IPS DF 19.7 (cell line): ENCODE results near the gene COX6A1.
"Not testable (repeated sequence)": the region's sequence is repeated elsewhere in the genome, so short reads cannot be mapped to it uniquely, and the experiment has no call there.

Experiments used
- DNase-seq: peaks from one replicate; pipeline ENCODE4 v3.0.0-alpha.2; 2013; ENCODE audit warnings: low read depth, low spot score

Gene COX6A1

DNA sequence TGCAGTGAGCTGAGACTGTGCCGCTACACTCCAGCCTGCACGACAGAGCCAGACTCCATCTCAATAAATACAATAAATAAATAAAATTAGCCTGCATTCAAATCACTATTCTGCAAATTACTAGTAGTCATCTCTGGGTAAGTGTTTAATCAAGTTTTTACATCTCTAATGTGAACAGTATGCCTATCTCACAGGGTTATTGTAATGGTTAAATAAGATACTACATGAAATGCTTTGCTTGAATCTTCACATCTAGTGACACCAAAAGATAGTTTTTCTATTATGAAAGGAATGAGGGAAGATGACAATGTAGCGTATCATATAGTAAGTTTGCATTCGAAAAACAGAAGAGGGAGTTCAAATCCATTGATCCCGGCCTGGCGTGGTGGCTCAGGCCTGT lies 29.5 kb downstream of the COX6A1 start:
- DNase-seq, result no peak

DNA sequence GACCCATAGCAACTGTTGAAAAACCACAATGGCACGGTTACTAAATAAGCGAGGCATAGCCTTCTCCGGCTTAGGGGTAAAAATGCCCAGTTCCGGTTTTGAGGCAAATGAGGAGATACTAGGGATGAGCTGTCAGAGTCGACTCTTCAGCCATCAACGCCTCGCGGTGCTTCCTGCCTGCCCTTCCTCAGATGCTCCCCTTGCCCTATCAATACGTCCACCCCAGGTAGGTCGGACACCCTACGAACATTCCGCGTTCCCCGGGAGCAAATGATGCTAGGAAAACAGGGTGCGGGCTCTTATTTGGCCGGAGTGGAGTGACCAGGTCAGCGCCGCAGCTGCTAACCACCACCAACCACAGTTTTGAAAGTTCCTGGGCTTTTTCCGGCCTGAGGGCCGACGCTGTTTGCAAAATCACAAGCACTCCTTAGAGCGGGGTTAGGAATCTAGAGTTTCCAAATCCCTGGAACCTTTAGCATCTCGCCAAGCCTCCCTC lies 30.5 kb downstream of the COX6A1 start:
- no peak for DNase-seq

DNA sequence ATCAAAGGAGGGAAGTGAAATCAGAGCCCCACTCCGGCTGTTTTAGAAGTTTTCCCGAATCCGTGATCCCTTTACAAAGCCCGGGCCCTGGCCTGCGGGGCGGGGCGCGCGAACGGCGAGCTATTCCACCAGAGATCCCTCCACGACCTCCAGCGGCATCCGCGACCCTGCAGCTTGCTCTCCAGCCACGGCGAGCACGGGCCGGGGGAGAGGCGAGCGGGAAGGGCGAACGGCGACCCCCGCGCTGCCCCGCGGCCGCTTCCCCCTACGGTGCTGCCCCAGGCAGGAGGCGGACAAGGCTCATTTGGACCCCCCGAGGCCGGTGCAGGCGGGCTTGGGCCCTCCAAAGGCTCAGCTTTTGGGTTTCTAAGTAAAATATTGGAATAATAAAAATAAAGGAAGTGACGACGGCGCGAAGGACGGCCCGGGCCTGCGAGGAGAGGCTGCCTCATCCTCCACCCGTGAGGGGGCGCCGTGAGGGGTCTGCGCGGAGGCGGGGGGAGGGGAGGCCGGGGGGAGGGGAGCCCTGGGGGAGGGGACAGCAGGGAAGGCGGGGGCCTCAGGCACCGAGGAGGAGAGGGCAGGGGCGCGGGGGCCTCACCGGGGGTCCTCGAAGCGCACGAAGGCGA lies 31.0 kb downstream of the COX6A1 start:
- no peak for DNase-seq

DNA sequence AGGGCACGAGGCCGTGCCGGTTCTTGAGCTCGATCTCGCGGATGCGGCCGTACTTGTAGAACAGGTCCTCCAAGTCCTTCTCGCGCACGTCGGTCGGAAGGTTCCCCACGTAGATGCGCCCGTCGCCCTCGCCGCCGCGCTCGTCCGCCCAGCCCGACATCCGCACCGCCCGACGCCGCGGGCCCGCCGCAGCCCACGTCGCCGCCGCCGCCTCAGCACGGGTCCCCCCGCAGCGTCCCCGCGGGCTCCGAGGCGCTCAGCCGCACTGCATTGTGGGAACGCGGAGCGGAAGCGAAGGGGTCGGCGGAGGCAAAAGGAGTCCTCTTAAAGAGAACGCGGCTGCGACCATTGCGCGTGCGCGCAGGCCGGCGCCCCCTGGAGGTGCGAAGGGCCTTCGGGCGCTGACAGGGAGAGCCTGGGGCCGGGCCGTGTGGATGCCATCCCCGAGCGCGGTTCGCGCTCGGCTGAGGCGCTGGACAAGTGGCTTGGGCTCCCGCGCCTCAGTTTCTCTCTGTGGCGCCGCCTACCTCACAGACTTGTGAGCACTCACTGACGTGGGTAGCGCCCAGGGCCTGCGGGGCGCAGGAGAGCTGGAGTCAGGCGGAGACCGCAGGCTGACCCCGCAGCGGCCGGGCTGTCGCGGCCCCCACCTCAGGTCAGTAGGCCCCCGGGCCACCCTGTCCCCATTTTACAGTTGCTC lies 31.7 kb downstream of the COX6A1 start, which contains the start of gene SRSF9:
SRSF9 (minus strand) TSS at position 299 of the 700 bp plus-strand sequence; CDS start at position 160, 139 bp downstream.
- DNase-seq, result peak; percentile 87

DNA sequence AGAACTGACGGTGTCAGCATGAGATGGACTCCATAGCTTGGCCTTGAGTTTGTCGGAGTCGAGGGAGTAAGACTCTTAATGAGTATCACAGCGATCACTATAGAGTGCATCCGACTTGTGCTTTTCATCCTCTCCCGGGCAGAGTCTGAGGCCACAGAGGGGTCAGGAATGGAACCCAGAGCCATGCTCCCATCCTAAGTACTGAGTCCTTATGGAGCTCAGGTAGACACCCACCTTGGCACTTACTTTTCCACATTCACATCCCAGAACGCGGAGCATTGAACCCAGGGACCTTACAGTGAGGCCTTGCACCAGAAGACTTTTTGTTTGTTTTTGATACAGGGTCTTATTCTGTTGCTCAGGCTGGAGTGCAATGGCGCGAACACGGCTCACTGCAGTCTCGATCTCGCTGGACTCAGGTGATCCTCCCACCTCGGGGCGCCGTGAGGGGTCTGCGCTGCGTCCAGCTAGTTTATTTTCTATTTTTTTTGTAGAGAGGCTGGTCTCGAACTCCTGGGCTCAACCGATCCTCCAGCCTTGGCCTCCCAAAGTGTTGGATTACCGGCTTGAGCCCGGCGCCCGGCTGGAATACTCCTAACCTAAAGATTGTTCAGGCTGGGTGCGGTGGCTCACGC lies 32.4 kb downstream of the COX6A1 start:
- DNase-seq, result no peak

DNA sequence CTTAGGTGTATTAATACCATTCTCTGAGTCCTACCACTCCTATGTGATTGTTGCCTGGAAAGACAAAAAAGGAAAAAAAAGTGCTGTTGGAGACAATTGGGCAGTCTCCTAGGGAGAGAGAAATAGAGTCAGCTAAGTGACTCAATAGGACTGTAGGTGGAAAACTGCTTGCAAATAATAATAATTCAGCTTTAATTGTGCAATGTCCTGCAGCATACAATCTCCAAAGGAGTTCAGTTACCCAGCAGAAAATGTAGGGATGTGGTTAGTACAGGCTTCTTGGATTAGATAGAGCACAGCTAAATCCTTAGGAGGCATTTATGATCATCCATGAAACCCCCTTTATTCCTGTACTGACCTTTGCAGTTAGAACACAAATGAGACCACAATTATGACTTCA lies 34.6 kb downstream of the COX6A1 start:
- DNase-seq, result no peak

DNA sequence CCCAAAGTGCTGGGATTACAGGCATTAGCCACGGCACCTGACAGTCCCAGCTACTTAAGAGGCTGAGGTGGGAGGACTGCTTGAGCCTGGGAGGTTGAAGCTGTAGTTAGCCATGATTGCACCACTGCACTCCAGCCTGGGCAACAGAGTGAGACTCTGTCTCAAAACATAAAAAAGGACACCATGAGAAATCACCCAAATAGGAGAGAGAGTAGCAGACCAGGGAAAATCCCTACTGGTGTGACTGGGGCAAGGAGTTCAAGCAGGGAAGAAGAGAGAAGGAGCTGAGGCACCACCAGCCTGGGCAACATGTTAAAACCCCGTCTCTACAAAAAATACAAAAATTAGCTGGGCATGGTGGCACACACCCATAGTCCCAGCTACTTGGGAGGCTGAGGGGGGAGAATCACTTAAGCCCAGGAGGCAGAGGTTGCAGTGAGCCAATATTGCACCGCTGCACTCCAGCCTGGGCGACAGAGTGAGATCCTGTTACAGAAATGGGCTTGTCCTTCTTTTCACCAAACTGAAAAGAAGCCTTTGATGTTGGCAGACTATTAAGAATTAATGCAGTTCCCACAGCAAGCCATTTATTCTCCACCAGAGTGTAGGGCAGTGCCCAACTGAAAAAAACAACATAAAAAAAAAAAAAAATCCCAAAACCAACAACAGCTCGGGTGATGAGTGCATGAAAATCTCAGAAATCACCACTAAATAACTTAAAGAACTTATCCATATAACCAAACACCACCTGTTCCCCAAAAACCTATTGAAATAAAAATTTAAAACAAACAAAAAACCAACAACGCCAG lies 36.1 kb downstream of the COX6A1 start:
- DNase-seq, result no peak

DNA sequence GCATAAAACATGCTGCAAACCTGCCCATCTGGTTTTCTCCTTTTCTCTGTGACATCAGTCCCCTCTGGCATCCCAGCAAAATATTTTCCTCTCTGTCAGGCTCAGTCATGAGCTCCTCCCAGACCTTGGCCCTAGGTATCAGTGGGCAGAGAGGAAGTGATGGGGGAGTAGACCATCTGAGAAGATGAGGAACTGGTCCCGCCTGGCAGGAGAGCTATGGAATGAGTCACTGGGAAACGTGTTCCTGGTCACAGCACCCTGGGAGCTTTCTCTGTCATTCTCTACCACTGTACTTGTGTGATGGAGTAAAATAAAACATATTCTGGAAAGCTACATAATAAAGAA lies 36.7 kb downstream of the COX6A1 start:
- DNase-seq, result no peak

DNA sequence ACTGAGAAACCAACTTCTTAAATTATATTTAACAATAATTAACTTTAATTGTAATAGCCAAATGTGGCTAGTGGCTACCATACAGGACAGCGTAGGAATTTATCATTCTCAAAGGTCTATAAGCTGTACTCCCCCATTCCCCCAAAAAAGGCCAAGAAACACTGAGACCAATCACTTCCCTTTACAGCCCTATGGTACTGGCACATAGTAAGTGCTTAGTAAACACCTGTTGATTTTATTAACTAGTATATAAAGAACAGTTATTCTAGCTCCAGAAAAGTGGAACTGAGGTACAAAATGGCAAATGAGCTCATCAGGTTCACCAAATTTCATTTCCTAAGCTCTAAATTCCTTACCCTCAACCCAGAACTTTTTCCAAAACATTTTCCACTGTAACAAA lies 37.7 kb downstream of the COX6A1 start:
- no peak for DNase-seq

DNA sequence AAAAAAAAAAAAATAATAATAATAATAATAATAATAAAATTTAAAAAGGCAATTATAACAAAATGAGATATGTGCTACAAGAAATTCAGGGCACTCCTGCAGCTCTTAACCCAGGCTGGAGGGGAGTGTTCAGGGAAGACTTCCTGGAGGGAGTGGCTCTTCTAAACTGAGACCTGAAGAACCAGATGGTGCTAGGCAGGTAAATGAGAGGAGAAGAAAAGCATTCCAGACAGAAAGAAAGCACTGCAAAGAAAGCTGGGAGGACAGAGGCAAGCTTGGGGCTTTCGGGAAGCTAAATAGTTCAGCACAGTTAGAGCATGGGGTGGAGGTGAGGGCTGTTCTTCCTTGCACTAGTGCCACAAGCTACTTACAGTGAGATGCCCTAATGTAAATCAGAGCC lies 41.5 kb downstream of the COX6A1 start:
- DNase-seq, result no peak

DNA sequence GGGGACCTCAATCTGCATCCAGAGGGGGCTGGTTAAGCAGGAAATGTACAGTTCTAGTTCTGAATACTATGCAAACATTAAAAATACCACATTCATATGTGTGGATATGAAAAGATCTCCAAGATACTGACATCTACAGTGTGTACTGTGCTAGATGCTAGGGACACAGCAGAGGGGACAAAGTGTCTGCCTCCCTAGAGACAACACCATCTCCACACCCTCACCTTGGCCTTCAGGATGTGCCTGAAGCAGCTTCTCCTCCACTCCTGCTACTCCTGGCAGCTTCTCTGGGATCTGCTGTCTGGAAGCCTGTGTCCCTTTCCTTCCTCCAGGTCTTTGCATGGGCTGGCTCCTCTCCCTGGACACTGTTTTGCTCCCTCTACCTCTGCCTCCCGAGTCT lies 42.3 kb downstream of the COX6A1 start:
- no peak for DNase-seq

DNA sequence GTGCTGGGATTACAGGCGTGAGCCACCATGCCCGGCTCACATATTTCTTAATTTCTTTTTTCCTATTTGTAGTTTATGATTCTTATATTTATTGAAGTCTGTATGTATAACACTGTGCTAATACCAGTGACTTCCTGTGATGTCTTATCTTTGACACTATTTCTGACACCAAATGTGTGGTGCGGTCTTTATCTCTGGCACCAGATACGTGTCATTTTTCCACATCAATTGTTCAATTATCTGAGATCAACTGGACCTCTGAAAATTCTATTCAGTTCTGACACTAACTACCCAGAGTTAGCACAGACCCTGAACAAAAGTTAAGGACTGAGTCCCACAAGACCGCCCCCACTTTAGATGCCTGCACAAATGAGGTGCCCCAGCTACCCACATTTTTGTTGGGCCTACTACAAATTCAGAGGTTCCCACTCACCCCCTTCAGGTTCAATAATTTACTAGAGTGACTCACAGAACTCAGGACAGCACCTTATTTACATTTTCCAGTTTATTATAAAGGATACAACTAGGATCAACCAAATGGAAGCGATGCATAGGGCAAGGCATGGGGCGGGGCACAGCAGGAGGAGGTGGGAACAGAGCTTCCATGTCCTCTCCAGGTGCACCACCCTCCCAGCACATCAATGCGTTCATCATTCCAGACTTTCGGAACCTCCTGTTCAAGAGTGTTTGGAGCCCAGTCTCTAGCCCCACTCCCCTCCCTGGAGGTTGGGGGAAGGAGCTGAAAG lies 43.3 kb downstream of the COX6A1 start:
- no peak for DNase-seq

DNA sequence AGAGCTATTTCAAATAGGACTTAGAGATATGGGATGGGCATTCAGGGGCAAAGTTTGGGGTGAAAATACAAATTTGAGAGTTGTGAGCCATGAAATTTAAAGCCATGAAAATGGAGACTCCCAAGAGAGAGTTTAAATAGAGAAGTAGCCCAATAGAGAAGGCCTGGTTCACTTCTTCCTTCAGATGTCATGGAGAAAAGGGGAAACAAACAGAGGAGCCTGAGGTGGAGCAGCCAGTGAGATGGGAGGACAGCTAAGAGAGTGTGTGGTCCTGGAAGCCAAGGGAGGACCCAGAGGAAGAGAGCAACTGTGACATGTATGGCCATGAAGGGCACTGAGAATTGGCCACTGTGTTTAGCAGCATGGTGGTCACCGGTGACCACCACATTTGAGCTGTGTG lies 45.7 kb downstream of the COX6A1 start:
- DNase-seq, result no peak

DNA sequence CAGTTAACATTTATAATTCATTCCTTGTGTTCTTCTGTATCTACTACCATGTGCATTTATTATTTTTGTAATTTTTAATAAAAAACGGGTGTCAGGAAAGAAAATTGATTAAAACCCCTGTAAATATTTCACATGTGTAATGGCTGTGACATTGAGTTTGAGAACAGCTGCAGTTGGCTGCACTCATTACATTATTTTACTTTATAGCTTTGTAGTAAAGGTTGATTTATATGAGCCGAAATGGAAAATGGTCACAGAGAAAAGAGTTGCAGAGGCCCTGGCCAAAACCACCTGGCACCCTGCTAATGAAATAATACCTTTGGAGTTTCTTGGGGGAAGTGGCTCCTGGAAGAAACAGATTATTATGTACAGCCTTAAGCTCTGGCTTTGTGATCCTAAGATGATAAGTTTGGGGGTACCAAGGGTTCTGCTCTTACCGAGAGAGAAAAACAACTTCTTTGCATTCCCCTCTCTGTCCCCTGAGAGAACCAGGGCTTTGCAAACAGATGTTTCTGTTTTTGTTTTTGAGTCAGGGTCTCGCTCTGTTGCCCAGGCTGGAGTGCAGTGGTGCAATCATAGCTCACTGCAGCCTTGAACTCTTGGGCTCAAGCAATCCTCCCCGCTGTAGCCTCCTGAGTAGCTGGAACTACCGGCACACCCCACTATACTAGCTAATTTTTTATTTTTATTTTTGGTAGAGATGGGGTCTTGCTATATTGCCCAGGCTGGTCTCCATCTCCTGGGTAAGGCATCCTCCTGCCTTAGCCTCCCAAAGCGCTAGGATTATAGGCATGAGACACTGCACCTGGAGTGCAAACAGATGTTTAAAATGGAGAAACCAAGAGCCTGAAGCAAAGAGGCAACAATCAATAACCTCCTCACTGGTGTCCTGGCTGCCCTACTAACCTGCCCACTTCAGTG lies 48.3 kb downstream of the COX6A1 start:
- DNase-seq, result no peak

DNA sequence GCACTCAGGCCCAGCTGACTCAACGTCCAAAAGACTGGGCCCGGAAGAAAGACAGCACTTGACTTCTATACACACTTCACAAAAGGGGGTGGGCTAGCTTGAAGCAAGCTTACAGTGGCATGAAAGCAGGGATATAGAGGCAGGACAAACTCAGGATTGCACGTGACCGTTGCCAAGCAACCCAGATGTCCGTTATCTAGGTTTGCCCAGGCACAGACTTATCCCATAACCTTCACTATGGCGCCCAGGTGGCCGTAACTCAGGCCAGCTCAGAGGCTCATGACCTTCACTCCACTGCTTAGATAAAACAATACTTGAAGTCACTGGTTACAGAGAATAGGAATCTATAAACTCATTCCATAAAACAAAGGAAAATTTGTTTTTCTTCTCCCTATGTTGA lies 49.6 kb downstream of the COX6A1 start:
- not testable (repeated sequence) for DNase-seq

DNA sequence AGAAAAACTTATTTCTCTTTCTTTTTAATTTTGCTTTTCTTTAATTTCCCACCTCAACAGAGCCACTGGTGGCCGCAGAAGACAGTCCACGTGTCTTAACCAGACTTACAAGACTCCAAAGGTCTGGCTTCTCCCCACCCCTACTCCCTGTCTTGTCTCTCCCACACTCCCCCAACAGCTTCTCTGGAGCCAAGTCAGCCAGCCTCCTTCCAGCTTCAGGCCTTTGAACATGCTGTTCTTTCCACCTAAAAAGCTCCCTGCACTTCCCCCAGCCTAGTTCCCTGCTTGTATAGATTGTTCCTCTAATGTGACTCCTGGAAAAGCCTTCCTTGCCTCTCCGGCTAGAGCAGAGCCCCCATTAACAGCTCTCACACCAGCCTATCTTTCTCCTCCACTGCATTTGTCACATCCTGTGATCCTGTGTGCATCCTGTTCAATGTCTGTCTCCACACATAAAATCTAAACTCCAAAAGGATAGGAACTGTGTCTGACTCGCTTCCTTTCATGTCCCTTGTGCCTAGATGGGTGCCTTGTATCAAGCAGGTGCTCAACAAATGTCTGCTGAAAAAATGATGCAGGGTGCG lies 50.2 kb downstream of the COX6A1 start:
- DNase-seq, result no peak

DNA sequence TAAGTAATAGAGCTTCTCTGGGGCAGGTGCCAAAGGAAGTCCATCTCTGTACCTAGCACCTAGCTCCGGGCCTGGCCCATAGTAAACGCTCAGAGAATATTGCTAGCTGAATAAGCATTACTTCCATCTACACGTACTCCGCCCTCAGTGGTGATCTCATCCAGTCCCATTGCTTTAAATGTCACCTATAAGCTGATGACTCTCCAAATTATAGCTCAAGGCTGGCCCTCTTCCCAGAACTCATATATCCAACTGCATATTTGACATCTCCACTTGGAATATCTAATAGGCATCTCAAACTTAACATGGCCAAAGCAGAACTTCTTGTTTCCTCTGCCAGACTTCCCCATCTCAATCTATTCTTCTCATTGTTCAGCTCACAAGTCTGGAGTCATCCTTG lies 51.1 kb downstream of the COX6A1 start:
- DNase-seq, result no peak

DNA sequence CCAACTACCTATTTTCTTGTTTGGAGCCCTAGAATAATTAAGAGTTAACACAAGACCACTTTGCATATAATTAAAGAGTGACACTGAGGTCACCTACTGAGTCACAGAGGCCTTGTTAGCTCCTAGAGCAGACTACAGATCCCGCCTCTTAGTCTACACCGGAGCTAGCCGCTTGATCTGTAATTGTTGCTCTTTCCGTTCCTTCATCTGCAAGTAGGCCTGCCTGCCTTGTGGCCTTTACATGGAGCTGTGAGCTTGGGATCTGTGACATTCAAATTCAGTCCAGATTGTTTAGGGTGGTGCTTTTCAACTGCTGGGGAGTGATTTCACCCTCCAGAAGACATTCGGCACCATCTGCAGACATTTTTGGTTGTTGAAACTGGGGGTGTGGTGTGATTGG lies 52.4 kb downstream of the COX6A1 start:
- DNase-seq, result no peak
